Measurements from ENCODE around the gene GRP.

GRP gene

DNA sequence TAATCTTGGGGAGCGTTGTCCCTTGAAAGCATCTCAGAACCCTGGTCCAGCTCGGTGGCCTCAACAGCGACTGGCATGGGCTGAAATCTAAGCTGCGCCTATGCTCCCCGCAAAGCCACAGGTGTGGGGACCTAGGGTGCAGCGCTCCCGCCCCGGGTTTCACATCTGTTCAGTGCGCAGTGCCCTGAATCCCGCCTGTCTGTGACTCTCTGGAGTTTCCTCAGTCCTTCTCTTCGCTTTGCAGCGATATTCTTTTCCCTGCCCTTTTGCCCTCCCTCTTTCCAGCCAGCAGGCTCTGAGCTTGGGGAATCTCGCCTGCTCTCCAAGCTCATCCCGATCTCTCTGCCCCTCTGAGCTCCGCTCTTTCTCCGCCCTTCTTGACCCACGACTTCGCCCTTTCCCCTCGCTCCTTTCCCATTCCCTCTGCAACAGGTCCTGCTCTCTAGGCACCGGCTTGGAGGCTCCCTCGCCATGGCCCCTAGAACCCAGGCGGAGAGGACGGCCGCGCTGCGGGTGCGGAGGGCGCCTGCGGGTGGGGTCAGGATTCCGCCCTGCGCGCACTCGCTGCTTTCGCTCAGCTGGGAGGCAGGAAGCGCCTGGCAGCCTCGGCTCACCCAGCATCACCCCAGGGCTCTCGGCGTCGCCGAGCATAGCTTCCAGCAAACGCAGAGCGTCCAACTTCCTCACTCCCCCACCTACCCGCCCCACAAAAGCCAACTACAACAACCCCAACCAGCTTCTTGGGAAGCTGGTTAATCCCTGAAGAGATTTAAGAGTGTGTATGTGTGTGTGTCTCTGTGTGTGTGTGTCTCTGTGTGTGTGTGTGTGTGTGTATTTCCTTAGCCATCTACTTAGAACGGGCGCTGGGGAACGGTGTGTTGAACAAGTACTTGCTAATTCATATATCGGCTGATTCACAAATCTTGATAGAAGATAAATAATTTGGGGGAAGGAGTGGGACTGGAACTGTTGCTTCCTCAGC, 1.1 kb downstream of the GRP start:
- Histone ChIP-seq H3K9me3 (ENCODE audit: insufficient read depth, low read length) (no peaks in the 10 kb centered on the region), H3K4me3 (ENCODE audit: insufficient read depth, low read length, poor library complexity, severe bottlenecking) (no peak overlapping the region), H3K27me3 (ENCODE audit: low read length) (peaks cover 3% of the 10 kb centered on the region; the same call in 1 of the 2 replicates), H3K4me2 (ENCODE audit: low read depth, low read length, poor library complexity, severe bottlenecking) (no peak overlapping the region), H3K9me2 (replicated peaks; ENCODE audit: insufficient read depth, low read length) (no peaks in the 10 kb centered on the region), H3K27ac (ENCODE audit: low read depth, low read length) (no peak overlapping the region), H3K36me3 (ENCODE audit: low read length) (no peaks in the 10 kb centered on the region), H3F3A (ENCODE audit: insufficient read depth) (no peaks in the 10 kb centered on the region), H2AFZ (ENCODE audit: low read depth, low read length, severe bottlenecking) (no peak overlapping the region), H3K79me2 (ENCODE audit: insufficient read depth, low read length) (no peaks in the 10 kb centered on the region), H3K9ac (ENCODE audit: low read length) (no peak overlapping the region), H4K20me1 (ENCODE audit: low read depth, low read length) (no peaks in the 10 kb centered on the region)
- TF ChIP-seq, protein P1, sequence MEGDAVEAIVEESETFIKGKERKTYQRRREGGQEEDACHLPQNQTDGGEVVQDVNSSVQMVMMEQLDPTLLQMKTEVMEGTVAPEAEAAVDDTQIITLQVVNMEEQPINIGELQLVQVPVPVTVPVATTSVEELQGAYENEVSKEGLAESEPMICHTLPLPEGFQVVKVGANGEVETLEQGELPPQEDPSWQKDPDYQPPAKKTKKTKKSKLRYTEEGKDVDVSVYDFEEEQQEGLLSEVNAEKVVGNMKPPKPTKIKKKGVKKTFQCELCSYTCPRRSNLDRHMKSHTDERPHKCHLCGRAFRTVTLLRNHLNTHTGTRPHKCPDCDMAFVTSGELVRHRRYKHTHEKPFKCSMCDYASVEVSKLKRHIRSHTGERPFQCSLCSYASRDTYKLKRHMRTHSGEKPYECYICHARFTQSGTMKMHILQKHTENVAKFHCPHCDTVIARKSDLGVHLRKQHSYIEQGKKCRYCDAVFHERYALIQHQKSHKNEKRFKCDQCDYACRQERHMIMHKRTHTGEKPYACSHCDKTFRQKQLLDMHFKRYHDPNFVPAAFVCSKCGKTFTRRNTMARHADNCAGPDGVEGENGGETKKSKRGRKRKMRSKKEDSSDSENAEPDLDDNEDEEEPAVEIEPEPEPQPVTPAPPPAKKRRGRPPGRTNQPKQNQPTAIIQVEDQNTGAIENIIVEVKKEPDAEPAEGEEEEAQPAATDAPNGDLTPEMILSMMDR (IDR thresholded peaks at IDR 0.05; ENCODE audit: insufficient read depth, low read length, poor library complexity, severe bottlenecking), result no peak
- TF ChIP-seq EZH2phosphoT487 (conservative IDR thresholded peaks at IDR 0.05; ENCODE audit: low read length), result no peak

DNA sequence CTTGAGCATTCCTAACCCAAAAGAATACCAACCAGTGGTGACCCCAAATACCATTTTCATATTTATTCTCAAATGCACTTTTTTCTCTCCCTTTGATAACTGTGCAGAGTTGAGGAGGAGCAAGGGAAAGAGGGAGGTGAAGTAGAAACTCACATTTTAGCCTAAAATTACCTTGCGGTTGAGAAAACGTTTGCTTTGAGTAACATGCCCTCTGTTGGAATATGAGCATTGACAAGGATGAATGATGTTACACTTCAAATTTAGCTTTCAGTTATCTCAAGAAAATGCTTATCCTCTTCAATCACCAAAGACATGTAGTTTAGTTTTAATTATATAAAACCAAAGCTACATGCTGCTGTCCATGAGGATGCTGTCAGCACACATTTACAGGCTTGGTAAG, 2.4 kb downstream of the GRP start:
- H3K36me3 ChIP-seq (ENCODE audit: low read length), result no peaks in the 10 kb centered on the region
- H2AFZ ChIP-seq (ENCODE audit: low read depth, low read length, severe bottlenecking), result no peak overlapping the region
- no peaks in the 10 kb centered on the region for H3K9me2 ChIP-seq (replicated peaks; ENCODE audit: insufficient read depth, low read length)
- no peaks in the 10 kb centered on the region for H4K20me1 ChIP-seq (ENCODE audit: low read depth, low read length)
- H3F3A ChIP-seq (ENCODE audit: insufficient read depth), result no peaks in the 10 kb centered on the region
- TF ChIP-seq, protein P1 (IDR thresholded peaks at IDR 0.05; ENCODE audit: insufficient read depth, low read length, poor library complexity, severe bottlenecking), result no peak
- H3K4me2 ChIP-seq (ENCODE audit: low read depth, low read length, poor library complexity, severe bottlenecking), result no peak overlapping the region
- H3K9ac ChIP-seq (ENCODE audit: low read length), result no peak overlapping the region
- H3K9me3 ChIP-seq (ENCODE audit: insufficient read depth, low read length), result no peaks in the 10 kb centered on the region
- H3K27ac ChIP-seq (ENCODE audit: low read depth, low read length), result no peak overlapping the region
- no peak overlapping the region for H3K4me3 ChIP-seq (ENCODE audit: insufficient read depth, low read length, poor library complexity, severe bottlenecking)
- no peaks in the 10 kb centered on the region for H3K79me2 ChIP-seq (ENCODE audit: insufficient read depth, low read length)
- peaks cover 3% of the 10 kb centered on the region; the same call in 1 of the 2 replicates for H3K27me3 ChIP-seq (ENCODE audit: low read length)

DNA sequence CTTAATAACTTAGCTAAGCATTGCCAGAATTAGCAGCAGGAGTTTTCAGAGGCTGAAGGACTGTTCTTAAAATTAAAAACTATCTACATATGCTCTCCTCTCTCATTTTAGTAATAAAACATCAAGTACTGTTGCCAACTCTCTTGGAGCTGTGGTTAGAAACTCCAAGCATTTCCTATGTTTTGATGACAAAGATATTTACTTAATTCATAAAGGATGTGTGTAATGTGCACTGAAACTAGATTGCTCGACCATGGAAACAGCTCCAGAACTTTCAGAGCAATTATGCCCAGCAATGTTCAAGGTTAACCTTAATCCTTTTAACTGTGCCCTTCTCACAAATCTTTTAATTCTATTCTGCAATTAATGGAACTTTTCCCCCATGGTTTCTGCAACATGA, 8.4 kb downstream of the GRP start:
- no peak overlapping the region for H3K27ac ChIP-seq (ENCODE audit: low read depth, low read length)
- TF ChIP-seq EZH2phosphoT487 (conservative IDR thresholded peaks at IDR 0.05; ENCODE audit: low read length), result no peak
- TF ChIP-seq, protein P1 (IDR thresholded peaks at IDR 0.05; ENCODE audit: insufficient read depth, low read length, poor library complexity, severe bottlenecking), result no peak
- no peaks in the 10 kb centered on the region for H3F3A ChIP-seq (ENCODE audit: insufficient read depth)
- H3K79me2 ChIP-seq (ENCODE audit: insufficient read depth, low read length), result no peaks in the 10 kb centered on the region
- H3K9me2 ChIP-seq (replicated peaks; ENCODE audit: insufficient read depth, low read length), result no peaks in the 10 kb centered on the region
- H2AFZ ChIP-seq (ENCODE audit: low read depth, low read length, severe bottlenecking), result no peak overlapping the region
- peaks cover 3% of the 10 kb centered on the region; the same call in 1 of the 2 replicates for H3K27me3 ChIP-seq (ENCODE audit: low read length)
- H3K4me3 ChIP-seq (ENCODE audit: insufficient read depth, low read length, poor library complexity, severe bottlenecking), result no peak overlapping the region
- no peaks in the 10 kb centered on the region for H4K20me1 ChIP-seq (ENCODE audit: low read depth, low read length)
- H3K4me2 ChIP-seq (ENCODE audit: low read depth, low read length, poor library complexity, severe bottlenecking), result no peak overlapping the region
- H3K36me3 ChIP-seq (ENCODE audit: low read length), result no peaks in the 10 kb centered on the region
- no peaks in the 10 kb centered on the region for H3K9me3 ChIP-seq (ENCODE audit: insufficient read depth, low read length)
- no peak overlapping the region for H3K9ac ChIP-seq (ENCODE audit: low read length)
